GM12878 (cell line): ENCODE data around the gene CMTM5. TPM values are rescaled to one million over a fixed set of nuclear protein-coding genes. Genes with fewer than 3 reads are reported as not detected.

Experiments
- ATAC-seq: fragments of 200-7000 bp; cut with Tn5 transposase; 3 replicates; pipeline ENCODE4 v1.9.1; 2020; ENCODE audit warnings: mild to moderate bottlenecking, moderate library complexity
- BruUV-seq: library from RNA; stranded (reverse); fragments of 400-500 nt; replicated peaks from 2 replicates; lab custom pipeline; 2021; lab: Mats Ljungman, UMichigan
- CTCF ChIA-PET: fragments of 300-600 bp; sonication (Branson Sonifier 250); formaldehyde crosslinking; extraction: SDS; loops from one replicate; lab custom pipeline; 2021; ENCODE audit warnings: inconsistent platforms; lab: Yijun Ruan, JAX
- POLR2A ChIA-PET: fragments of 350-600 bp; formaldehyde crosslinking; extraction: SDS; loops from one replicate; lab custom pipeline; 2021; ENCODE audit warnings: inconsistent platforms; lab: Charles Lee
- RAD21 ChIA-PET: fragments of 300-600 bp; sonication (Branson Sonifier 250); formaldehyde crosslinking; loops from one replicate; lab custom pipeline; 2023; ENCODE audit warnings: antibody characterized with exemption; ENCODE audit not compliant: unreplicated experiment; lab: Charles Lee
- SMC1A ChIA-PET: fragments of 300-600 bp; sonication (Branson Sonifier 250); formaldehyde crosslinking; loops from one replicate; lab custom pipeline; 2023; ENCODE audit not compliant: unreplicated experiment, uncharacterized antibody; lab: Charles Lee
- DNase-seq: peaks from one replicate; pipeline ENCODE4 v3.0.0-alpha.2; 2011; ENCODE audit warnings: low read depth, low spot score
- FAIRE-seq: peaks from 3 replicates; lab custom pipeline; 2011; peaks lifted over from hg19 to GRCh38; lab: Jason Lieb, UNC
- H2AFZ ChIP-seq: 2 replicates; pipeline ENCODE4 v1.6.0; 2011; ENCODE audit warnings: low read depth, low read length, control low read depth; ENCODE audit not compliant: control insufficient read depth
- H3K27ac ChIP-seq: 2 replicates; pipeline ENCODE4 v1.5.1; 2011; ENCODE audit warnings: control low read depth; ENCODE audit not compliant: control insufficient read depth, insufficient read depth
- H3K27me3 ChIP-seq, 2 experiments: replicated peaks in 1 of 2; 2 replicates each; pipeline versions ENCODE4 v1.6.0 to v1.6.1; 2011; ENCODE audit warnings: low read length in 1 of 2; ENCODE audit not compliant: control insufficient read depth in 2 of 2, insufficient read depth in 2 of 2
- H3K36me3 ChIP-seq, 2 experiments: 2 replicates each; pipeline ENCODE4 v1.5.1; 2011; ENCODE audit warnings: low read length in 1 of 2; ENCODE audit not compliant: control insufficient read depth in 2 of 2, insufficient read depth in 2 of 2
- H3K4me1 ChIP-seq: 2 replicates; pipeline ENCODE4 v1.6.1; 2011; ENCODE audit warnings: mild to moderate bottlenecking, low read length, moderate library complexity, mixed read lengths; ENCODE audit not compliant: control insufficient read depth, insufficient read depth
- H3K4me2 ChIP-seq: 2 replicates; pipeline ENCODE4 v1.6.0; 2011; ENCODE audit warnings: control low read depth; ENCODE audit not compliant: control insufficient read depth, insufficient read depth
- H3K4me3 ChIP-seq: fragments of 200-600 bp; sonication (generic); 2 replicates; pipeline ENCODE4 v1.5.1; 2016
- H3K79me2 ChIP-seq: 2 replicates; pipeline ENCODE4 v1.6.0; 2011; ENCODE audit warnings: low read length; ENCODE audit not compliant: control insufficient read depth, insufficient read depth
- H3K9ac ChIP-seq: 2 replicates; pipeline ENCODE4 v1.8.0; 2011; ENCODE audit warnings: low read length, control low read depth, mixed read lengths; ENCODE audit not compliant: control insufficient read depth, insufficient read depth
- H3K9me3 ChIP-seq: replicated peaks from 3 replicates; pipeline ENCODE4 v1.5.1; 2011; ENCODE audit warnings: mild to moderate bottlenecking, low read length; ENCODE audit not compliant: control insufficient read depth, insufficient read depth
- H4K20me1 ChIP-seq: 2 replicates; pipeline ENCODE4 v1.6.0; 2011; ENCODE audit not compliant: control insufficient read depth, insufficient read depth
- IKZF1 ChIP-seq: fragments of 450-650 bp; conservative IDR thresholded peaks from 2 replicates; pipeline ENCODE4 v1.6.1; 2017; ENCODE audit warnings: antibody characterized with exemption, mild to moderate bottlenecking
- JUND ChIP-seq: IDR thresholded peaks from 2 replicates; pipeline ENCODE4 v1.6.1; 2012; ENCODE audit warnings: low read depth, mild to moderate bottlenecking, low read length, improper control_type of control experiment, moderate library complexity
- NFYB ChIP-seq: IDR thresholded peaks from 2 replicates; pipeline ENCODE4 v1.6.1; 2011; ENCODE audit warnings: low read depth, mild to moderate bottlenecking, low read length, improper control_type of control experiment, moderate library complexity; ENCODE audit not compliant: insufficient read depth
- NRF1 ChIP-seq: conservative IDR thresholded peaks from 2 replicates; pipeline ENCODE4 v1.6.1; 2011; ENCODE audit warnings: mild to moderate bottlenecking, low read depth, low read length, improper control_type of control experiment
- RB1 ChIP-seq: fragments of 450-650 bp; formaldehyde crosslinking; IDR thresholded peaks from 2 replicates; pipeline ENCODE4 v1.6.1; 2017; ENCODE audit warnings: mild to moderate bottlenecking, borderline replicate concordance
- SMAD1 ChIP-seq: fragments of 450-650 bp; IDR thresholded peaks from 2 replicates; pipeline ENCODE4 v1.6.1; 2018; ENCODE audit warnings: mild to moderate bottlenecking, low read depth; ENCODE audit not compliant: partially characterized antibody
- SMARCA5 ChIP-seq: fragments of 450-650 bp; IDR thresholded peaks from 2 replicates; pipeline ENCODE4 v1.6.1; 2017; ENCODE audit warnings: mild to moderate bottlenecking
- ZNF217 ChIP-seq: fragments of 450-650 bp; IDR thresholded peaks from 2 replicates; pipeline ENCODE4 v1.6.1; 2017; ENCODE audit warnings: antibody characterized with exemption, mild to moderate bottlenecking
- ZSCAN29 ChIP-seq: fragments of 450-650 bp; IDR thresholded peaks from 2 replicates; pipeline ENCODE4 v1.6.1; 2017; ENCODE audit warnings: mild to moderate bottlenecking, moderate library complexity
- WGBS: methylation state at CpG from one replicate; pipeline ENCODE4 v1.1.6; 2016; ENCODE audit warnings: low lambda C conversion rate; ENCODE audit not compliant: insufficient replicate concordance, insufficient coverage; ENCODE audit errors: missing lambda C conversion rate; 5-methylcytosine and 5-hydroxymethylcytosine counted together
- in situ Hi-C: fragments of 300-500 bp; cut with MboI; formaldehyde crosslinking; loops from 9 replicates; pipeline ENCODE4 v1.14.3; 2018; ENCODE audit warnings: mixed read lengths
- intact Hi-C: fragments of 100-400 bp; cut with micrococcal nuclease; formaldehyde crosslinking; loops from one replicate; pipeline ENCODE4 v1.14.2; 2022; ENCODE audit not compliant: unreplicated experiment
- polyA plus RNA-seq, 11 experiments: library from polyadenylated mRNA; depleted of rRNA in 4 of 11; unstranded in 6 of 11; stranded (reverse) in 5 of 11; fragments of >200 nt; fragmentation: Nextera tagmentation in 4 of 11; fragmentation: Illumina TruSeq in 1 of 11; extraction: Ambion mirVana in 4 of 11; extraction: Trizol in 1 of 11; gene quantifications; 1 replicate in 1 of 11; 2 replicates in 10 of 11; pipeline versions ENCODE4 v1.2.1 to v1.2.3, GENCODE V29; 2011 to 2016; ENCODE audit warnings: inconsistent platforms in 2 of 11, missing spikeins in 2 of 11, low read depth in 1 of 11
- total RNA-seq, 4 experiments: library from RNA; depleted of rRNA in 3 of 4; stranded (reverse); fragments of >200 nt in 3 of 4; fragmentation: Illumina TruSeq in 1 of 4; extraction: Trizol in 1 of 4; gene quantifications; 2 replicates each; pipeline versions ENCODE4 v1.2.1 to v1.2.3, GENCODE V29; 2013 to 2021
- TF ChIP-seq, protein P1 (sequence below): fragments of 150-350 bp; IDR thresholded peaks from 2 replicates; pipeline ENCODE4 v1.6.1; 2014; ENCODE audit warnings: mild to moderate bottlenecking, low read depth, low read length

Gene CMTM5
- total and polyA plus RNA-seq, 10 of the 15 experiments (the other 5 are each of a cell fraction or from before 2014, with no cell fraction given): not detected

DNA sequence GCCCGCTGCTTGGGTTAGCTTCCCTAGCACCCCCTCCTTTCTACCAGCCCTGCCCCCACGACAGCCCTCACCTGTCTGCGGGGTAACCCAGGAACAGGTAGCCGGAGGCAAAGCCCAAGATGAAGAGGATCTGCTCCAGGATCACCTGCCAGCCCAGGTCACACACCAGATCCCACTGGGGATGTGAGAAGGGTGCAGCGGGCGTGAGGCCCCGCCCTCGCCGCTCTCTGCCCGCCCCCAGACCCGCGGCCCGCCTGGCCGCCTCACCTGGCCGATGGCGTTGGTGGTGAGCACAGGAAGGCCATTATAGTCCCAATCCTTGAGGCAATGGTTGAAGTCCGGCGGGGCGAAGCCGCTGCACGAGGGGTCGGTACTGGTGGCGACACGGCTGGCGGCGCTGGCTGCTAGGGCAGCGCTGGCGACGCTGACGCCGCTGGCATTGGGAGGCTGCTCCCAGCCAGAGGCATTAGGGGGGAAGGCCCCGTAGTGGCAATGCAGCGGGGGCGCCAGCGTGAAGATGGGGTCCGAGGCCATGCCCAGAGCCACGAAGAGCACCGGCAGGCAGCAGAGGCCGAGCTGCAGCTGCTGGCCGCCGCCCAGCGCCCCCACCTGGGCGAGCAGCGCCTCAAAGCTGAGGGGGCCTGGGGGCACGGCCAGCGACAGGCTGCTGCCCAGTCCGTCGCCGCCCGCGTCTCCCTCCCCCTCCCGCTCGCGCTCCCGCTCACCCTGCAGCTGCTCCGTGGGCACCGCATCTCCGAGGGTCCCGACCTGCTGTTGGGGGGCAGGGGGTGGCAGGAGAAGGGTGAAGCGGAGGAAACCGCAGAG lies 25.0 kb upstream of the CMTM5 start:
- WGBS: 49% methylated on average over 45 of the region's 61 CpGs
- H3K36me3 ChIP-seq: no peaks in the 10 kb centered on the region
- no peak for DNase-seq
- no peaks in the 10 kb centered on the region for H4K20me1 ChIP-seq
- in situ Hi-C loops: no loop called here
- no peak for TF ChIP-seq NRF1
- no peak for TF ChIP-seq RB1
- TF ChIP-seq ZSCAN29: no peak
- TF ChIP-seq SMARCA5: no peak
- TF ChIP-seq JUND: no peak
- TF ChIP-seq IKZF1: no peak
- TF ChIP-seq SMAD1: no peak
- TF ChIP-seq, protein P1, sequence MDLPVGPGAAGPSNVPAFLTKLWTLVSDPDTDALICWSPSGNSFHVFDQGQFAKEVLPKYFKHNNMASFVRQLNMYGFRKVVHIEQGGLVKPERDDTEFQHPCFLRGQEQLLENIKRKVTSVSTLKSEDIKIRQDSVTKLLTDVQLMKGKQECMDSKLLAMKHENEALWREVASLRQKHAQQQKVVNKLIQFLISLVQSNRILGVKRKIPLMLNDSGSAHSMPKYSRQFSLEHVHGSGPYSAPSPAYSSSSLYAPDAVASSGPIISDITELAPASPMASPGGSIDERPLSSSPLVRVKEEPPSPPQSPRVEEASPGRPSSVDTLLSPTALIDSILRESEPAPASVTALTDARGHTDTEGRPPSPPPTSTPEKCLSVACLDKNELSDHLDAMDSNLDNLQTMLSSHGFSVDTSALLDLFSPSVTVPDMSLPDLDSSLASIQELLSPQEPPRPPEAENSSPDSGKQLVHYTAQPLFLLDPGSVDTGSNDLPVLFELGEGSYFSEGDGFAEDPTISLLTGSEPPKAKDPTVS: no peak
- no peak for TF ChIP-seq ZNF217
- no peak for TF ChIP-seq NFYB
- TF ChIP-seq, all 136 proteins: peak for 0
- no peak overlapping the region for H3K9ac ChIP-seq
- no peaks in the 10 kb centered on the region for H3K4me1 ChIP-seq
- H3K4me2 ChIP-seq: 0 out of 2 replicates have a peak overlapping the region, but pooled peaks have one; percentile 1
- RAD21 ChIA-PET: interaction anchor here (0.6 kb wide), 1 partner anchor 31 kb away, joined by 3 read pairs; the partner anchor contains the start of gene PABPN1
- H3K9me3 ChIP-seq: no peaks in the 10 kb centered on the region
- H2AFZ ChIP-seq: no peak overlapping the region
- H3K79me2 ChIP-seq: no peaks in the 10 kb centered on the region
- BruUV-seq: no TSS peak
- H3K4me3 ChIP-seq: no peak overlapping the region
- CTCF ChIA-PET: no interaction called here
- POLR2A ChIA-PET: no interaction called here
- no peak for FAIRE-seq
- peaks cover 7 to 9% of the 10 kb centered on the region in 2 experiments for H3K27me3 ChIP-seq
- no peak for ATAC-seq
- SMC1A ChIA-PET: no interaction called here
- H3K27ac ChIP-seq: no peak overlapping the region
- intact Hi-C loops: no loop called here
